Cardiac muscle cell (in vitro differentiated cells and primary cell): ENCODE data around the gene RRP1B. TPM values are rescaled to one million over a fixed set of nuclear protein-coding genes. Genes with fewer than 3 reads are reported as not detected.

Source experiments
- DNase-seq, 2 donors: peaks; one replicate each; pipeline versions ENCODE4 v3.0.0 to v3.0.0-alpha.2; 2010 to 2017; ENCODE audit warnings: low read depth in 1 of 2, low spot score in 1 of 2
- H3K27ac ChIP-seq: fragments of 200-600 bp; sonication (generic); 2 replicates; pipeline ENCODE4 v1.5.1; 2016
- H3K27me3 ChIP-seq: fragments of 200-600 bp; sonication (generic); 2 replicates; pipeline ENCODE4 v1.6.0; 2016; ENCODE audit warnings: control low read depth
- H3K36me3 ChIP-seq: fragments of 200-600 bp; sonication (generic); 2 replicates; pipeline ENCODE4 v1.5.1; 2016; ENCODE audit warnings: control low read depth
- H3K4me1 ChIP-seq: fragments of 200-600 bp; sonication (generic); 2 replicates; pipeline ENCODE4 v1.8.1; 2017; ENCODE audit warnings: low read depth, mild to moderate bottlenecking, mixed run types
- H3K4me3 ChIP-seq: fragments of 200-600 bp; sonication (generic); 2 replicates; pipeline ENCODE4 v1.5.1; 2016; ENCODE audit warnings: mild to moderate bottlenecking
- H3K9me3 ChIP-seq: fragments of 200-600 bp; sonication (generic); 2 replicates; pipeline ENCODE4 v1.5.1; 2017; ENCODE audit warnings: low read depth, mild to moderate bottlenecking, control low read depth
- CTCF ChIP-seq: IDR thresholded peaks from 2 replicates; pipeline ENCODE4 v1.5.1; 2012; ENCODE audit warnings: low read depth, mild to moderate bottlenecking, low read length
- polyA plus RNA-seq: library from polyadenylated mRNA; unstranded; fragments of >200 nt; fragmentation: Nextera tagmentation; extraction: Ambion mirVana; gene quantifications from 2 replicates; pipeline ENCODE4 v1.2.1, GENCODE V29; 2016
- total RNA-seq: library from RNA; depleted of rRNA; stranded (reverse); fragments of >200 nt; gene quantifications from 2 replicates; pipeline ENCODE4 v1.2.3, GENCODE V29; 2016

The RRP1B gene
- total and polyA plus RNA-seq, 2 experiments from 2014 or later: 14.8 to 25.5 TPM

DNA sequence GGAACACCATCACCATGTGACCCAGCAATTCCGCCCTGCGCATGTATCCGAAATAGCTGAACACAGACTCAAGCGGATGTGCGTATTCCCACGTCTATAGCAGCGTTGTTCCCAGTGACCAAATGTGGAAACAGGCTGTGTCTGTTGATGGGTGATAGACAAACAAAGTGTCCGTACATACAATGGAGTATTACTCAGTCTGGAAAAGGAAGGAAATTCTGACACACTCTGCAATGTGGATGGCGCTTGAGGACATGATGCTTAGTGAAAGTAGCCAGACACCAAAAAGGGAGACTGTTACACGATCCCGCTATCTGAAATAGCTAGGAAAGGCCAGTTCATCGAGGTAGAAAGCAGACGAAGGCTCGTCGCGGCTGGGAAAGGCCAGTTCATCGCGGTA lies 85.4 kb downstream of the RRP1B start:
- no peak for DNase-seq
- H3K4me1 ChIP-seq: no peaks in the 10 kb centered on the region
- TF ChIP-seq CTCF: no peak
- no peaks in the 10 kb centered on the region for H3K9me3 ChIP-seq
- H3K27ac ChIP-seq: no peak overlapping the region
- H3K36me3 ChIP-seq: peaks cover 7% of the 10 kb centered on the region
- no peaks in the 10 kb centered on the region for H3K27me3 ChIP-seq
- no peak overlapping the region for H3K4me3 ChIP-seq

Other genes starting within 250 kb of the RRP1B start
- gene SIK1, start 232.4 kb upstream of the RRP1B start, total RNA-seq: 0.48 and 1.1 TPM in 2 replicates
- 0.44 and 0.82 TPM in 2 replicates for gene SIK1, start 232.4 kb upstream of the RRP1B start, polyA plus RNA-seq
- 1.2 and 3.6 TPM in 2 replicates for gene HSF2BP, start 72 bp upstream of the RRP1B start, total RNA-seq
- 0.22 and 1.8 TPM in 2 replicates for gene HSF2BP, start 72 bp upstream of the RRP1B start, polyA plus RNA-seq
- 74.4 and 76.2 TPM in 2 replicates for gene PDXK, start 59.6 kb downstream of the RRP1B start, total RNA-seq
- 82.4 and 103 TPM in 2 replicates for gene PDXK, start 59.6 kb downstream of the RRP1B start, polyA plus RNA-seq
- 9.8 and 17.3 TPM in 2 replicates for gene CSTB, start 116.7 kb downstream of the RRP1B start, total RNA-seq
- gene CSTB, start 116.7 kb downstream of the RRP1B start, polyA plus RNA-seq: 58.4 and 83.3 TPM in 2 replicates
- gene RRP1, start 130.0 kb downstream of the RRP1B start, total RNA-seq: 14.4 and 20.1 TPM in 2 replicates
- 27.8 and 32.6 TPM in 2 replicates for gene RRP1, start 130.0 kb downstream of the RRP1B start, polyA plus RNA-seq
- 19.4 and 23.6 TPM in 2 replicates for gene AGPAT3, start 205.7 kb downstream of the RRP1B start, total RNA-seq
- gene AGPAT3, start 205.7 kb downstream of the RRP1B start, polyA plus RNA-seq: 12.4 and 20.1 TPM in 2 replicates